ENCODE measurements around the gene APLP1.
"Not testable (repeated sequence)": the region's sequence is repeated elsewhere in the genome, so short reads cannot be mapped to it uniquely, and the experiment has no call there.

Gene APLP1

GRCh38 chr19:35885225-35885738 lies 16.9 kb downstream of the APLP1 start:
- DNase-seq = no peak

GRCh38 chr19:35885904-35886303 lies 17.5 kb downstream of the APLP1 start:
- no peak for DNase-seq

GRCh38 chr19:35887197-35887596 lies 18.8 kb downstream of the APLP1 start:
- no peak for DNase-seq

- DNase-seq = no peak
Measured at GRCh38 chr19:35888398-35888797, 20.0 kb downstream of the APLP1 start.

- DNase-seq = no peak
Measured at GRCh38 chr19:35889370-35890112, 21.2 kb downstream of the APLP1 start.

- no peak for DNase-seq
Measured at GRCh38 chr19:35890113-35890650, 21.8 kb downstream of the APLP1 start.

GRCh38 chr19:35891819-35892218 lies 23.4 kb downstream of the APLP1 start:
- not testable (repeated sequence) for DNase-seq

GRCh38 chr19:35894342-35894741 lies 26.0 kb downstream of the APLP1 start:
- DNase-seq = no peak

- DNase-seq = no peak
Measured at GRCh38 chr19:35895911-35896642, 27.7 kb downstream of the APLP1 start.

GRCh38 chr19:35896643-35897040 lies 28.3 kb downstream of the APLP1 start:
- no peak for DNase-seq

- no peak for DNase-seq
Measured at GRCh38 chr19:35897706-35898451, 29.5 kb downstream of the APLP1 start.

- DNase-seq = no peak
Measured at GRCh38 chr19:35898499-35898809, 30.1 kb downstream of the APLP1 start.

GRCh38 chr19:35899547-35900214 lies 31.3 kb downstream of the APLP1 start:
- DNase-seq = peak; percentile 94

- DNase-seq = no peak
Measured at GRCh38 chr19:35901055-35901644, 32.8 kb downstream of the APLP1 start.

GRCh38 chr19:35901854-35902661 lies 33.7 kb downstream of the APLP1 start, which contains the start of gene HCST:
TSS of gene HCST (plus strand) at chr19:35902529. CDS start at chr19:35902594, 65 bp downstream.
- peak; percentile 14 for DNase-seq

- no peak for DNase-seq
Measured at GRCh38 chr19:35902870-35903475, 34.6 kb downstream of the APLP1 start.

GRCh38 chr19:35903550-35904179 lies 35.3 kb downstream of the APLP1 start:
- DNase-seq = peak; percentile 65

- no peak for DNase-seq
Measured at GRCh38 chr19:35904311-35905068, 36.1 kb downstream of the APLP1 start.

- no peak for DNase-seq
Measured at GRCh38 chr19:35905178-35905727, 36.9 kb downstream of the APLP1 start.

Measured in NCI-H82 (cell line).